ENCODE results near the gene SLC38A8. TPM values are rescaled to one million over a fixed set of nuclear protein-coding genes. Genes with fewer than 3 reads are reported as not detected.

Gene SLC38A8
- total and polyA plus RNA-seq, 12 donors = 0.45 to 30.8 (median 3.2) TPM; not detected in 8

- no peaks in the 10 kb centered on the region for H3K9me3 ChIP-seq
- H3K4me3 ChIP-seq = no peak overlapping the region
- H3K36me3 ChIP-seq = no peaks in the 10 kb centered on the region
- TF ChIP-seq CTCF (IDR thresholded peaks at IDR 0.05) = no peak
- ATAC-seq = no peak
- peaks cover 0 to 35% (median 15%) of the 10 kb centered on the region in 7 donors for H3K27me3 ChIP-seq
- 87 to 89% methylated on average over 13 of the region's 13 CpGs for WGBS, 2 donors
- peaks cover 0 to 19% (median 2%) of the 10 kb centered on the region in 9 donors for H3K4me1 ChIP-seq
- intact Hi-C loops (cut with DNase I) = no loop called here
- H3K27ac ChIP-seq = no peak overlapping the region
- DNase-seq = no peak
Observed at GRCh38 chr16:83998091-83998490, 44.5 kb downstream of the SLC38A8 start.

- no peak overlapping the region for H3K27ac ChIP-seq
- H3K9me3 ChIP-seq = no peaks in the 10 kb centered on the region
- 85 to 87% methylated on average over 15 of the region's 15 CpGs for WGBS, 2 donors
- peaks cover 0 to 27% (median 10%) of the 10 kb centered on the region in 9 donors for H3K4me1 ChIP-seq
- no peak for TF ChIP-seq CTCF (IDR thresholded peaks at IDR 0.05)
- H3K27me3 ChIP-seq = peaks cover 0 to 35% (median 12%) of the 10 kb centered on the region in 7 donors
- no peaks in the 10 kb centered on the region for H3K36me3 ChIP-seq
- DNase-seq = no peak
- no peak for ATAC-seq
- no peak overlapping the region for H3K4me3 ChIP-seq
- intact Hi-C loops (cut with DNase I) = no loop called here
Observed at GRCh38 chr16:83996481-83997252, 45.9 kb downstream of the SLC38A8 start.

- Histone ChIP-seq H3K4me1 (peaks cover 0 to 27% (median 10%) of the 10 kb centered on the region in 9 donors), H3K9me3 (no peaks in the 10 kb centered on the region), H3K4me3 (no peak overlapping the region), H3K36me3 (no peaks in the 10 kb centered on the region), H3K27me3 (peaks cover 0 to 33% (median 11%) of the 10 kb centered on the region in 7 donors), H3K27ac (no peak overlapping the region)
- 14% methylated on average over 16 to 21 of the region's 21 CpGs for WGBS, 2 donors
- DNase-seq (peak; percentile 14 to 30), ATAC-seq (peak in 7 of 8 donors; percentile 14 to 71 (median 56))
- TF ChIP-seq CTCF (IDR thresholded peaks at IDR 0.05) = no peak
- intact Hi-C loops (cut with DNase I) = no loop called here
Observed at GRCh38 chr16:83995754-83996153, 46.8 kb downstream of the SLC38A8 start.

GRCh38 chr16:83994703-83995102 lies 47.9 kb downstream of the SLC38A8 start:
- 76 to 81% methylated on average over 13 of the region's 13 CpGs for WGBS, 2 donors
- no peaks in the 10 kb centered on the region for H3K36me3 ChIP-seq

More at GRCh38 chr16:83994703-83995102, 47.9 kb downstream of the SLC38A8 start:
- Histone ChIP-seq H3K9me3 (no peaks in the 10 kb centered on the region), H3K4me1 (peaks cover 0 to 27% (median 10%) of the 10 kb centered on the region in 9 donors), H3K4me3 (no peak overlapping the region), H3K27me3 (peaks cover 0 to 25% (median 11%) of the 10 kb centered on the region in 7 donors), H3K27ac (peak overlapping the region in 1 of 10 donors; percentile 72)
- ATAC-seq (no peak), DNase-seq (no peak)
- no peak for TF ChIP-seq CTCF (IDR thresholded peaks at IDR 0.05)
- intact Hi-C loops (cut with DNase I) = no loop called here
